Gastrocnemius medialis (tissue), 4 donors: ENCODE data around the gene HOXA5.

ENCODE experiments used
- CTCF ChIP-seq, 5 experiments: fragments of 450-650 bp in 3 of 5; fragments of 200-600 bp in 2 of 5; sonication (generic) in 2 of 5; IDR thresholded peaks in 4 of 5; conservative IDR thresholded peaks in 1 of 5; 1 replicate in 4 of 5; 2 replicates in 1 of 5; pipeline ENCODE4 v1.5.1; 2016 to 2019; ENCODE audit warnings: antibody characterized with exemption in 5 of 5, mild to moderate bottlenecking in 3 of 5, moderate library complexity in 3 of 5
- POLR2A ChIP-seq, 2 donors: fragments of 450-650 bp; IDR thresholded peaks; one replicate each; pipeline ENCODE4 v1.6.1; 2017; ENCODE audit warnings: antibody characterized with exemption in 2 of 2, mild to moderate bottlenecking in 2 of 2, moderate library complexity in 2 of 2

DNA sequence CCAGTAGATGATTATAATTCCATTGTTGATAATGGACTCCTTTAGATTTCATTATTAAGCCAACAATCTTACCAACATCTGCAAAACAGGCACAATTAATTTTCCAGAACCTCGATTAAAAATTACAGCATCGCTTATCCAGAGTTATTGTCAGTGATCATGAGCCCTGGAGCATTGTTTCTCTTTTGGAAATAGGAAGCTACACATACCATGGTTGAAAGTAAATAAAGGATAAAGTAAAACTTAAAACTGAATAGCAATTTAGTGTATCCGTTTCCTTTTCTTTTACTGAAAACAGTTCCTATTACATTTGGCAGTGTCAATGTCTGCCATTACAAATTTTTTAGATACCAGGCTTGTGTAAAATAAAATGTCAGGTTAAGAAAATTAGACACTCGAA, 31.1 kb downstream of the HOXA5 start:
- no peak for TF ChIP-seq CTCF (IDR thresholded peaks at IDR 0.05 in 4 of 5, conservative IDR thresholded peaks at IDR 0.05 in 1 of 5)
- TF ChIP-seq POLR2A (IDR thresholded peaks at IDR 0.05), result no peak
